SIG-M5 treated with dmso at 0.1 percent for 504 hours (cell line): Measurements from ENCODE around the gene METTL25B.
A peak's percentile ranks its signal among the peaks of the same experiment; 100 is the strongest.

Experiments used
- DNase-seq: peaks from one replicate; lab custom pipeline; 2025; ENCODE audit not compliant: unreplicated experiment; lab: John Stamatoyannopoulos, UW

The METTL25B gene

DNA sequence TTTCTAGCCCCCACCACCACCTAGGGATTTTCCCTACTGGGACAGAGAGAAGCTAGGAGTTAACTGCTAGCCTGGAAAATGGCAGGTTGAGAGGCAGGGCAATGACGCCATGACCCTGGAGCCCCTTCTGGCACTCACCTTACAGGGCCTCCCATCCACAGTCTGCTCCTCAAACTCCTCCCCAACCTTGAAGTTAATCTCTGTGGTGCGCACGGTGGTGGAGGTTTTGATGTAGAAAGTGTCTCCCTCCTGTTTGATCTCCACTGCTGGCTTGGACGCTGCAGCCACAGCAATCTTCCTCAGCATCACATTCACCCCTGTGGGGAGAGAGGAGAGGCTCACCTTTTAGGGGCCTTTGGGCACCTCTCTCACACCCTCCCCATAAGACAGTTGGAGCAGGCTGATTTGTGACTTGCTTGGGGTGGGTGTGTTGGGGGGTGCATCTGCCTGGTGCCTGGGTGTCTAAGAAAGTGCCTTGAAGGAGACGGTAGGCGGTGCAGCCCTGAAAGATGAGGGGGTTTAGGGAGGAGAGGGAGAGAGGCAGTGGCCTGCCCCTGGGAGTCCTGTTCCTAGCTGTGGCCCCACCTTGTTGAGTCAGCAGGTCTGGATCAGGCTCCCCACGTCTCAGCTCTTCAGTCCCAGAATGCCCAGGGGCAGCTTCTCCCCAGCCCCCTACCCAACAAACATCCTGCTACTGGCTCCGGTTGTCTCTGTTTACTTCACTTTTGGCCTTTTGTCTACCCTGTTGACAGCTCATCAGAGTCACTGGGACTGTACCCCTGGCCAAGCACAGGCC is 27.3 kb upstream of the METTL25B start:
- no peak for DNase-seq

DNA sequence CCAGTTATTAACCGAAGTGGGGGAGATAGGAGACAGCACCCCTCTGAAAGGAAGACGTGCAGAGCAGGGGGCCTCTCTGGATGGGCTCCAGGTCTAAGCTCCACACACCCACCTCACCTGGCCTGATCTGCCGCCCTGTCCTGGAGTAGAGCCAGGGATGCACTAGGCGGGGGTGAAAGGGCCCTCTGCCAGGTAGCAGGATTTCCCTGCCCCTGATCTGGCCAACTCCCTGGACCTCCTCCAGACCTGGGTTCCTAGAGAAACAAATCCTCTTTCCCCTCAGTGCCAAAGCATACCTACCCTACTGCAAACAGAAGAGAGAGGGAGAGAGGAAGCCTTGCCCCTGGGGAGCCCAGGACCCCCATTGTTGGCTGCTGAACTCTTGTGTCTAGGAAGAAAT is 24.9 kb upstream of the METTL25B start:
- no peak for DNase-seq

DNA sequence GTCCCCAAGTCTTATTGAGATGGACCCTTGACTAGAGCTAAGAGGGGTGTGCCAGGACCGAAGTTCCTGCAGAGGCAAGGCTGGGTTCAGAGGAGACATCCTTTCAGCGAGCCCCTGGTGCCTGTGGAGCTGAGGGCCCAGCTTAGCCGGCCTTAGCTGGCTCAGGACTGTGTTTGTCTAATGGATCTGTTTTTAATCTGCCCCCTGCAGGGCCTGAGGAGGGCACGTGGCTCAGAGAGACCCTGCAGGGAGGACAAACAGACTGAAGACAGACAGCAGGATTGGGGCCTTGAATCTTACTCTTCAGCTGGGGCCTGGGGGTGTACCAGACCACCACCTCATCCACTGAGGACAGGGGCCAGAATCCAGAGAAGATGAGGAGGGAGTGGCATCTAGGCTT is 24.5 kb upstream of the METTL25B start:
- no peak for DNase-seq

DNA sequence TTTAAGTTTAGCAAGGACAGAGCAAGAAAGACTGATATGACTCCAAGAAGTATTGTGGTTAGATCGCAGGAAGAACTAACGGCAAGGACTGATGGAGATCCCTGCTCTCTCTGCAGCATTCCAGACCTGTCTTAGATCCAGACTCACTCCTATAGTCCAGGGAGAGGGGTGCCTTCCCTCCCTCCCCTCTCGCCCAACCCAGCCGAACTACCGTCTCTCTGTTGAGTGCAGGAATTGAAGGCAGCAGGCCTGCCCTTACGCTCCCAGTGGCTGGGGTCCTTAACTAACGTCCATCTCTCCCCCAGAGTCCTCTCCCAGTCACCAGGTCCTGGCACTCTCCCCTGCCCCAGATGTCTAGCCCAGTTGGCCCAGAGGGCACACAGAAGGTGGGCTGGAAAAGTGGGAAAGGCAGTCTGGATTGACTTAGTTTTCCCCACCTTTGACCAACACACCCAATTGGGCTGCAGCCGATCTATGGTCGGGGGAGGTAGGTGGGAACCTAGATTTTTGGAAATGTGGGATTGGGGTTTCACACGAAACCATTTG is 24.0 kb upstream of the METTL25B start:
- no peak for DNase-seq

DNA sequence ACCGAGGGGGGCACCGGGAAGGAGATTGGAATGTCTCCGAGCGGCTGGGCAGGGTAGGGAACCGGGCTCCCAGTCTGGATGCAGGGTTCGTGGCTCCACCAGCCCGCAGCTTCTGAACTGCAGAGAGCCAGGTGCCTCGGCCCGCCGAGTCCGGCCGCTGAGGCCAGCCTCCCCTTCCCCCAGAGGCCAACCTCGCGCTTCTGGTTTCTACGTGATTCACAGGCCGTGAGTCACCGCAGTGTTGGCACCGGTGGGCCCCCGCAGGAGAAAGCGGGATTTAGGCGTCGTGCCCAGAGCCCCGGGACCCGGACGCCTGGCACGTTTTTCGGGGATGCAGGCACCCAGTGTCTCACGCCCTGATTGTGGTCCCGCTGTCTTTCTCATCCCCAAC is 23.3 kb upstream of the METTL25B start:
- DNase-seq, result no peak

- no peak for DNase-seq
Observed at GRCh38 chr1:156705321-156705917, 22.9 kb upstream of the METTL25B start, which contains the start of gene CRABP2. CRABP2 (minus strand) TSS chr1:156705583; CDS start chr1:156705446, 137 bp downstream.

- DNase-seq, result peak; percentile 33
Observed at GRCh38 chr1:156705918-156706656, 22.2 kb upstream of the METTL25B start.

GRCh38 chr1:156706657-156707416 is 21.4 kb upstream of the METTL25B start:
- DNase-seq, result no peak

DNA sequence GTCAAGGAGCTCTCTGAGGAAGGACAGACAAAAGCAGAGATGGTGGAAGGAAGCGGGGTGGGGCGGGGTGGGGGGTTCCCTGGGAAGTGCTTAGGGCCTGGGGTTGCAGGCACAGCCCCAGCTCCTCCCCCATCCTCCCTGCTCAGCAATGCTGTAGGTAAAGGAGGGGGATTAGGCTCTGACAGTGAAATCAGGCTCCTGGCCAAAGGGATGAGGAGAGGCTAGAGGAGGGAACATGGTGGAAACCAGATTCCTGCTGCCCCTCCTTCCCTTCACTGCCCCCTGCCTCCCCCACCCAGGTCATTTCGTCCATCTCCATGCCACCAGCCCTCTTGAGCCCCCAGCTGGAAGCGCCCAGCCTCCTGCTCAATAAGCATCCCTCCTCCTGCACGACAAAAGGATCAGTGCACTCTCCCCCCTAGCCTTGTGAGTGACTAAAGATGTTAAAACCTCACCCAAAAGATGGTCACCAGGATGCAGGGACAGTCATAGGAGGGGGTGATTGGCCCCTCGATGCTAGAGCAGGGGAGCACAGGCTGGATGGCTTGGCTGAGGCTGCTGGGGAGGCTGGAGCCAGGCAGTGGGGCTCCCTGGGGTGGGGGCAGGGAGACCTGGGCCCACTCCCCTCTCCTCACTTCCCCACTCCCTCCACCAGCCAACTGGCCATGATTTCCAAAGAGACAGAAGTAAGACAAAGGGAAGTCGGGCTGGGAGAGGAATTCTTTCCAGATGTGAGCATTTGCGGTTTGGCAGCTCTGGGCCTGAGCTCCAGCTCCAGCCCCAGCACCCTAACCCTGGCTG is 20.7 kb upstream of the METTL25B start:
- DNase-seq, result no peak

GRCh38 chr1:156708218-156708661 is 20.0 kb upstream of the METTL25B start:
- no peak for DNase-seq

GRCh38 chr1:156709031-156709430 is 19.2 kb upstream of the METTL25B start:
- DNase-seq, result no peak

DNA sequence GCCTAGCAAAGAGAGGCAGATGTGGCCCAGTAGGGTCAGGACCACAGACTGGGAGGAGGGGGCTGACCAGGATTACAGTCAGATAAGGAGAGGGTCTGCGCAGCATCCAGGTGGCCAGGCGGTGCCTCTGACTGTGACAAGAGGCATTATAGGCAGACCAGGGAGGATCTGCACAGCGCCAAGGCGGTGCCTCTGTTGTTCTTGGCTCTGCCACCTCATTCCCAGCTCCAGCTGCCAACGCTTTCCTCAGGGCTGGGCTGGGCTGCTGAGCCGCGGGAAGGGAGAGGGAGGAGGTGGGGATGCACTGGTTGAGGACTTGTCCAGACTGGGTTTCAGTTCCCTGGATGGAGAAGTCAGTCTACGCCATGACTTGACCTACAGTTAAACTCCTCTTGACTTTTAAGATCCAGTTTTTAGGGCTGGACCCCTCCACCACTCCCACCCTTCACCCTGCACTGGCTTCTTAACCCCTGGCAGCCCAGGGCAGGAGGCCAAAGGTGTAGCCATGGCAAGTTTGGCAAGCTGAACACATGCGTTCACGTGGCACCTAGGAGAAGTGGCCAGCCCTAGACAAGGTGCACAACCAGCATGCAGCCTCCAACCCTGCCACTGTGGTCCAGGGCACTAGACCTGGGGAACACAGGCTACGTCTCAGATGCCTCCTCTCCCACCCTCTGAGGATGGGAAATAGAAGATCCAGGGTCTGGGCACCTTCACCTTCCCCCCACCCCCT is 18.3 kb upstream of the METTL25B start:
- no peak for DNase-seq

- DNase-seq, result no peak
Observed at GRCh38 chr1:156711011-156711817, 17.1 kb upstream of the METTL25B start.

GRCh38 chr1:156712626-156713025 is 15.6 kb upstream of the METTL25B start:
- DNase-seq, result no peak

DNA sequence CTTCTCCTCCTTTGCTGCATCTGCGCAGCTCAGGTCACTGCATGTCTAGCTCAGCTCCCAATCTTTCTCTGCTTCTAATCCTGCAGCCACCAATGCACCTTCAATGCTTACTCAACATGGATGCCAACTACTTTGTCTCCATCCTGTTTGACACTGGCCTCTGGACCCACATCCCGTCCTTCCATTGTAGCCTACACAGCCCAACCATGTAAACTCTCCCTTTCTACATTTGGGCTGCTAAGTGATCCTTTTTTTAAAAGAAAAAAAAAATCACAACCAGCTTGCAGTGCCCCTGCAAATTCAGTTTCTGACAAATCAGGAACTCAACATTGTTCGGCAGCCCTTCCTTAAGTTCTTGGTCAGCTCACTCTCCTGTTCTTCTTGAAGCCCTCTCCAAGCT is 13.4 kb upstream of the METTL25B start:
- no peak for DNase-seq

DNA sequence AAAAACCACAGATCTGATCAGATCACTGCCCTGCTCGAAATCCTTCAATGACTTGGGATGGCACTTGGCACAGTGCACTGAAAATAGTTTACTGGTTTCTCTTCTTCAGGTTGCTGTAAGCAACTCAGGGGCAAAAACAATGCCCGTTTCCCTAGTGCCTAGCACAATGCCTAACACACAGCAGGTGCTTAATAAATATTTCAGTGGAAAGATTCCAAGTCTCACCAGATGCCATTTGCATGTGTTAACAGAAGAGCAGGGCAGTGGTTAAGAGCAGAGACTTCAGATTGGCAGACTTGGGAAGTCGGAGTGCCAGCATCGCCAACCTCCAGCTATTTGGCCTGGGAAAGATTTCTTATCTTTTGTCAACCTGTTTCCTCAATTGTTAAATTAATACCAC is 10.9 kb upstream of the METTL25B start:
- no peak for DNase-seq

- DNase-seq, result no peak
Observed at GRCh38 chr1:156721131-156721530, 7.1 kb upstream of the METTL25B start.

DNA sequence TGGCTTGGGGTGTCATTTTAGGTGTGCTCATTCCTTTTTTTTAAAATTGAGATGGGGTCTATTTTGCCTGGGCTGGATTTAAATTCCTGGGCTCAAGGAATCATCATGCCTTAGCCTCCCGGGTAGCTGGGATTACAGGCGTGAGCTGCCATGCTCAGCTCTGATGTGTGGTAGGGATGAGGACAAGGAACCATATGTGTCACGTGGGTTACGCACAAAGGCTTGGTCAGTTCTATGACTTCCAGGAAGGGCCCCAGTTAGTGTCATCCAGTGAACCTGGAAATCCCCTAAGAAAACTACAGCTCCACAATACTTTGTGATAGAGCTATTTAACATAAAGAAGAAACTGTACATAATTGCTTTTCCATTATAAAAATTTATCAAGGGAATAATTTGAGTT is 6.7 kb upstream of the METTL25B start:
- DNase-seq, result no peak
